Eye (tissue), 1 donor: ENCODE data around the gene FGGY.
"Not testable (repeated sequence)": the region's sequence is repeated elsewhere in the genome, so short reads cannot be mapped to it uniquely, and the experiment has no call there.

Experiments used
- DNase-seq: peaks from one replicate; pipeline ENCODE4 v3.0.0-alpha.2; 2015

Gene FGGY

GRCh38 chr1:59290193-59290949, 6.5 kb upstream of the FGGY start:
- no peak for DNase-seq

- DNase-seq, result no peak
Observed at GRCh38 chr1:59291561-59291960, 5.3 kb upstream of the FGGY start.

GRCh38 chr1:59292562-59292961, 4.3 kb upstream of the FGGY start:
- DNase-seq, result no peak

GRCh38 chr1:59293206-59293605, 3.7 kb upstream of the FGGY start:
- DNase-seq, result no peak

GRCh38 chr1:59293849-59294248, 3.0 kb upstream of the FGGY start:
- no peak for DNase-seq

- no peak for DNase-seq
Observed at GRCh38 chr1:59294423-59294822, 2.5 kb upstream of the FGGY start.

GRCh38 chr1:59295618-59296017, 1.3 kb upstream of the FGGY start:
- no peak for DNase-seq

- no peak for DNase-seq
Observed at GRCh38 chr1:59298026-59298583, 1.2 kb downstream of the FGGY start.

GRCh38 chr1:59298710-59299346, 1.9 kb downstream of the FGGY start:
- DNase-seq, result no peak

GRCh38 chr1:59299670-59300069, 2.8 kb downstream of the FGGY start:
- DNase-seq, result not testable (repeated sequence)

- no peak for DNase-seq
Observed at GRCh38 chr1:59302297-59302696, 5.4 kb downstream of the FGGY start.

- no peak for DNase-seq
Observed at GRCh38 chr1:59302871-59303270, 6.0 kb downstream of the FGGY start.

GRCh38 chr1:59305188-59305587, 8.3 kb downstream of the FGGY start:
- DNase-seq, result no peak

- no peak for DNase-seq
Observed at GRCh38 chr1:59307591-59307990, 10.7 kb downstream of the FGGY start.

GRCh38 chr1:59308839-59309238, 11.9 kb downstream of the FGGY start:
- DNase-seq, result no peak

- no peak for DNase-seq
Observed at GRCh38 chr1:59309392-59309791, 12.5 kb downstream of the FGGY start.

- DNase-seq, result no peak
Observed at GRCh38 chr1:59309795-59310548, 13.1 kb downstream of the FGGY start.

GRCh38 chr1:59310549-59311250, 13.8 kb downstream of the FGGY start:
- no peak for DNase-seq

- DNase-seq, result no peak
Observed at GRCh38 chr1:59314776-59315528, 18.1 kb downstream of the FGGY start.

- DNase-seq, result no peak
Observed at GRCh38 chr1:59315529-59316463, 18.9 kb downstream of the FGGY start.
